SK-N-SH treated with all-trans-retinoic acid at 6 μM for 48 hours (cell line): ENCODE data around the gene MRPL36.
A peak's percentile ranks its signal among the peaks of the same experiment; 100 is the strongest.

Experiments used
- ATAC-seq: fragments of 200-7000 bp; cut with Tn5 transposase; 3 replicates; pipeline ENCODE4 v1.9.1; 2020; ENCODE audit warnings: mild to moderate bottlenecking, moderate library complexity
- ARNTL ChIP-seq: fragments of 450-650 bp; formaldehyde crosslinking; IDR thresholded peaks from 2 replicates; pipeline ENCODE4 v1.5.0; 2020; ENCODE audit warnings: low read depth, mild to moderate bottlenecking, moderate library complexity, borderline replicate concordance
- BACH2 ChIP-seq: fragments of 250-450 bp; sonication (Bioruptor Pico); IDR thresholded peaks from 2 replicates; pipeline ENCODE4 v1.9.0; 2021; ENCODE audit warnings: mild to moderate bottlenecking, borderline replicate concordance
- CSDC2 ChIP-seq: fragments of 250-450 bp; sonication (Bioruptor Pico); IDR thresholded peaks from 2 replicates; pipeline ENCODE4 v1.5.0; 2020; ENCODE audit warnings: mild to moderate bottlenecking, moderate library complexity
- ESRRG ChIP-seq: fragments of 250-450 bp; sonication (Bioruptor Pico); IDR thresholded peaks from 2 replicates; pipeline ENCODE4 v1.6.1; 2021; ENCODE audit warnings: mild to moderate bottlenecking
- GLIS3 ChIP-seq: fragments of 250-450 bp; sonication (Bioruptor Pico); IDR thresholded peaks from 2 replicates; pipeline ENCODE4 v1.5.0; 2020; ENCODE audit warnings: mild to moderate bottlenecking, moderate library complexity
- ISL1 ChIP-seq: fragments of 250-450 bp; sonication (Bioruptor Pico); IDR thresholded peaks from 2 replicates; pipeline ENCODE4 v2.1.2; 2022; ENCODE audit warnings: mild to moderate bottlenecking, moderate library complexity
- OSR1 ChIP-seq: fragments of 250-450 bp; sonication (Bioruptor Pico); IDR thresholded peaks from 2 replicates; pipeline ENCODE4 v1.8.0; 2022; ENCODE audit warnings: moderate library complexity, mild to moderate bottlenecking, inconsistent platforms
- POU6F1 ChIP-seq: fragments of 250-450 bp; sonication (Bioruptor Pico); IDR thresholded peaks from 2 replicates; pipeline ENCODE4 v1.8.0; 2021; ENCODE audit warnings: low read depth, mild to moderate bottlenecking, moderate library complexity, borderline replicate concordance
- PPARA ChIP-seq: fragments of 250-450 bp; sonication (Bioruptor Pico); IDR thresholded peaks from 2 replicates; pipeline ENCODE4 v1.5.0; 2020; ENCODE audit warnings: mild to moderate bottlenecking, borderline replicate concordance
- SNAI2 ChIP-seq: fragments of 250-450 bp; sonication (Bioruptor Pico); IDR thresholded peaks from 2 replicates; pipeline ENCODE4 v1.5.0; 2020; ENCODE audit warnings: mild to moderate bottlenecking, moderate library complexity
- TCF4 ChIP-seq: fragments of 250-450 bp; sonication (Bioruptor Pico); IDR thresholded peaks from 2 replicates; pipeline ENCODE4 v1.8.0; 2021; ENCODE audit warnings: mild to moderate bottlenecking, moderate library complexity, borderline replicate concordance
- TOX ChIP-seq: fragments of 250-450 bp; sonication (Bioruptor Pico); IDR thresholded peaks from 2 replicates; pipeline ENCODE4 v1.8.0; 2021; ENCODE audit warnings: mild to moderate bottlenecking, moderate library complexity, borderline replicate concordance
- TSHZ2 ChIP-seq: fragments of 250-450 bp; sonication (Bioruptor Pico); IDR thresholded peaks from 2 replicates; pipeline ENCODE4 v1.5.0; 2020; ENCODE audit warnings: mild to moderate bottlenecking, moderate library complexity
- ZC3H10 ChIP-seq: fragments of 250-450 bp; sonication (Bioruptor Pico); IDR thresholded peaks from 2 replicates; pipeline ENCODE4 v1.5.1; 2021; ENCODE audit warnings: mild to moderate bottlenecking, moderate library complexity
- ZFP3 ChIP-seq: fragments of 250-450 bp; sonication (Bioruptor Pico); IDR thresholded peaks from 2 replicates; pipeline ENCODE4 v1.5.0; 2020; ENCODE audit warnings: mild to moderate bottlenecking, moderate library complexity
- ZFP30 ChIP-seq: fragments of 450-650 bp; formaldehyde crosslinking; IDR thresholded peaks from 2 replicates; pipeline ENCODE4 v1.5.0; 2022; ENCODE audit warnings: mild to moderate bottlenecking, moderate library complexity
- ZNF565 ChIP-seq: fragments of 450-650 bp; formaldehyde crosslinking; conservative IDR thresholded peaks from 2 replicates; pipeline ENCODE4 v1.5.0; 2020; ENCODE audit warnings: low read depth, mild to moderate bottlenecking, moderate library complexity
- ZNF70 ChIP-seq: fragments of 450-650 bp; formaldehyde crosslinking; IDR thresholded peaks from 2 replicates; pipeline ENCODE4 v1.5.0; 2020; ENCODE audit warnings: mild to moderate bottlenecking, moderate library complexity
- TF ChIP-seq, protein P1 (sequence below): fragments of 250-450 bp; sonication (Bioruptor Pico); IDR thresholded peaks from 2 replicates; pipeline ENCODE4 v1.8.0; 2020; ENCODE audit warnings: mild to moderate bottlenecking, moderate library complexity, borderline replicate concordance
- TF ChIP-seq, protein P2 (sequence below): fragments of 250-450 bp; sonication (Bioruptor Pico); IDR thresholded peaks from 2 replicates; pipeline ENCODE4 v1.5.1; 2021; ENCODE audit warnings: mild to moderate bottlenecking, moderate library complexity

MRPL36 gene

GRCh38 chr5:1793966-1794900, 5.4 kb downstream of the MRPL36 start:
- TF ChIP-seq CSDC2 (CRISPR knock-in tag): no peak
- no peak for TF ChIP-seq TOX (CRISPR knock-in tag)
- TF ChIP-seq, protein P1, sequence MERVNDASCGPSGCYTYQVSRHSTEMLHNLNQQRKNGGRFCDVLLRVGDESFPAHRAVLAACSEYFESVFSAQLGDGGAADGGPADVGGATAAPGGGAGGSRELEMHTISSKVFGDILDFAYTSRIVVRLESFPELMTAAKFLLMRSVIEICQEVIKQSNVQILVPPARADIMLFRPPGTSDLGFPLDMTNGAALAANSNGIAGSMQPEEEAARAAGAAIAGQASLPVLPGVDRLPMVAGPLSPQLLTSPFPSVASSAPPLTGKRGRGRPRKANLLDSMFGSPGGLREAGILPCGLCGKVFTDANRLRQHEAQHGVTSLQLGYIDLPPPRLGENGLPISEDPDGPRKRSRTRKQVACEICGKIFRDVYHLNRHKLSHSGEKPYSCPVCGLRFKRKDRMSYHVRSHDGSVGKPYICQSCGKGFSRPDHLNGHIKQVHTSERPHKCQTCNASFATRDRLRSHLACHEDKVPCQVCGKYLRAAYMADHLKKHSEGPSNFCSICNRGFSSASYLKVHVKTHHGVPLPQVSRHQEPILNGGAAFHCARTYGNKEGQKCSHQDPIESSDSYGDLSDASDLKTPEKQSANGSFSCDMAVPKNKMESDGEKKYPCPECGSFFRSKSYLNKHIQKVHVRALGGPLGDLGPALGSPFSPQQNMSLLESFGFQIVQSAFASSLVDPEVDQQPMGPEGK (CRISPR knock-in tag): no peak
- TF ChIP-seq ZNF565 (CRISPR knock-in tag): no peak
- no peak for TF ChIP-seq GLIS3
- no peak for TF ChIP-seq ZFP30 (CRISPR knock-in tag)
- no peak for TF ChIP-seq ISL1 (CRISPR knock-in tag)
- no peak for TF ChIP-seq PPARA (CRISPR knock-in tag)
- TF ChIP-seq, protein P2, sequence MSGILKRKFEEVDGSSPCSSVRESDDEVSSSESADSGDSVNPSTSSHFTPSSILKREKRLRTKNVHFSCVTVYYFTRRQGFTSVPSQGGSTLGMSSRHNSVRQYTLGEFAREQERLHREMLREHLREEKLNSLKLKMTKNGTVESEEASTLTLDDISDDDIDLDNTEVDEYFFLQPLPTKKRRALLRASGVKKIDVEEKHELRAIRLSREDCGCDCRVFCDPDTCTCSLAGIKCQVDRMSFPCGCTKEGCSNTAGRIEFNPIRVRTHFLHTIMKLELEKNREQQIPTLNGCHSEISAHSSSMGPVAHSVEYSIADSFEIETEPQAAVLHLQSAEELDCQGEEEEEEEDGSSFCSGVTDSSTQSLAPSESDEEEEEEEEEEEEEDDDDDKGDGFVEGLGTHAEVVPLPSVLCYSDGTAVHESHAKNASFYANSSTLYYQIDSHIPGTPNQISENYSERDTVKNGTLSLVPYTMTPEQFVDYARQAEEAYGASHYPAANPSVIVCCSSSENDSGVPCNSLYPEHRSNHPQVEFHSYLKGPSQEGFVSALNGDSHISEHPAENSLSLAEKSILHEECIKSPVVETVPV (CRISPR knock-in tag): no peak
- TF ChIP-seq ZFP3 (CRISPR knock-in tag): no peak
- TF ChIP-seq SNAI2 (CRISPR knock-in tag): no peak
- no peak for TF ChIP-seq ZNF70 (CRISPR knock-in tag)
- no peak for TF ChIP-seq ESRRG (CRISPR knock-in tag)
- no peak for TF ChIP-seq BACH2
- ATAC-seq: peak; percentile 25; the same call in 2 of the 3 replicates

DNA sequence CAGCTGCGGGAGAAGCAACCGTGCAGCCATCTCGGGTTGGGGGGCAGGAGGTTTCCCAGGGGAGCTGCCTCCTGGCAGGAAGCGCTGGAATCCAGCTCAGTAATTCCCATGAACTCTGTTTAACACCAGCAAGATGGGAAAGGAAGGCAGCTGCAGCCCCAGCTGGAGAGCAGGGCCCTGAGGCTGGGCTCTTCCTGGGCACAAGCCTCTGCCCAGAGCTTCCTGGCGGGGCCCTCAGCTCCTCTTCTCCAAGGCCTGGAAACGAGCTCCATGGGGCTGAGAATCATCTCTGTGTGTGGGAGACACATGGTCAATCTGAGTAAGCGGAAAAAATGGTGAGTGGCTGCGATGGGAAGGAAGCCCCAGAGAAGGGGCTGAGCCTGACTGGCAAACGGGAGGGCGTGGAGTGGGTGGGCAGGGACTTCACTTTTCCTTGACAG, 6.3 kb downstream of the MRPL36 start:
- TF ChIP-seq ESRRG (CRISPR knock-in tag) (no peak), TSHZ2 (CRISPR knock-in tag) (no peak), PPARA (CRISPR knock-in tag) (no peak), TCF4 (no peak), POU6F1 (CRISPR knock-in tag) (no peak), ZNF565 (CRISPR knock-in tag) (no peak), SNAI2 (CRISPR knock-in tag) (no peak)

DNA sequence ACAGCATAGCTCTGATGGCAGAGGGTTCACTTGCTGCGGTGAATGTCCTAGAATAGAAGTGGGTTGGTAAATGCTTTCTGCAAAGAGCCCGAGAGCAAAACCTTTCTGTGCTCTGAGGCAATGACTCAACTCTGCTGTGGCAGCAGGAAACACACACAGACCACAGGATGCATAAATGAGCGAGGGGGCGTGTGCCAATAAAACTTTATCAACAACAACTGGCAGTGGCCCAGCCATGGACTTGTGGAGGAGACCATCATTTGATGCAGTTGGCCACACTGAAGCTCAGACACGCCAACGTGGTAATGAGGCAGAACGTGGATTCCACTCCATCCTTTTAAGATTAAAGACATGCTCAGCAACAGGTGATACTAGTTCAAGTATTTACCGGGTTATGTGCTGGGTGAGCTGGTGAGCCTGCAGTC, 6.8 kb downstream of the MRPL36 start:
- no peak for ATAC-seq
- TF ChIP-seq ZNF565 (CRISPR knock-in tag) (no peak), ZC3H10 (CRISPR knock-in tag) (no peak), OSR1 (CRISPR knock-in tag) (no peak), CSDC2 (CRISPR knock-in tag) (no peak), TSHZ2 (CRISPR knock-in tag) (no peak), ISL1 (CRISPR knock-in tag) (no peak), ARNTL (CRISPR knock-in tag) (no peak), GLIS3 (no peak), ZFP30 (CRISPR knock-in tag) (no peak)

More for the DNA sequence above, 6.3 kb downstream of the MRPL36 start:
- no peak for ATAC-seq
